Activated CD4-positive, CD25-positive, alpha-beta regulatory T cell treated with anti-CD3 and anti-CD28 coated beads, Interleukin-2, amount 50 U/mL, for 24 hours (primary cell): ENCODE data around the gene SHQ1.
"Not testable (repeated sequence)": the region's sequence is repeated elsewhere in the genome, so short reads cannot be mapped to it uniquely, and the experiment has no call there.

Source experiments
- ATAC-seq, 2 donors: fragments of 150-1000 bp; cut with Tn5 transposase; one replicate each; pipeline ENCODE4 v1.10.0; 2021; ENCODE audit warnings: mild to moderate bottlenecking in 1 of 2, moderate library complexity in 1 of 2

SHQ1 gene

GRCh38 chr3:72710471-72710870 lies 137.8 kb downstream of the SHQ1 start:
- ATAC-seq, result not testable (repeated sequence)

GRCh38 chr3:72708441-72708840 lies 139.8 kb downstream of the SHQ1 start:
- no peak for ATAC-seq

GRCh38 chr3:72702997-72703396 lies 145.2 kb downstream of the SHQ1 start:
- ATAC-seq, result no peak

- no peak for ATAC-seq
These were observed 145.9 kb downstream of the SHQ1 start for GRCh38 chr3:72702390-72702789.

- no peak for ATAC-seq
These were observed 148.1 kb downstream of the SHQ1 start for GRCh38 chr3:72700106-72700505.

- ATAC-seq, result no peak
These were observed 148.6 kb downstream of the SHQ1 start for GRCh38 chr3:72699631-72700030.
